HG02623 (cell line): ENCODE data around the gene PCDHGA5.
"Not testable (repeated sequence)": the region's sequence is repeated elsewhere in the genome, so short reads cannot be mapped to it uniquely, and the experiment has no call there.

Source experiments
- ATAC-seq: cut with Tn5 transposase; IDR thresholded peaks from one replicate; pipeline ENCODE4 v1.9.1; 2021; ENCODE audit warnings: moderate library complexity; ENCODE audit not compliant: unreplicated experiment

The PCDHGA5 gene

GRCh38 chr5:141412854-141413539, 49.0 kb downstream of the PCDHGA5 start, which contains the start of gene PCDHGA10:
PCDHGA10 (plus strand) TSS chr5:141412987; CDS start chr5:141413176, 189 bp downstream.
- peak; percentile 62 for ATAC-seq

- no peak for ATAC-seq
These were observed 49.6 kb downstream of the PCDHGA5 start for GRCh38 chr5:141413540-141414069.

- ATAC-seq: not testable (repeated sequence)
These were observed 50.7 kb downstream of the PCDHGA5 start for GRCh38 chr5:141414548-141415274.

GRCh38 chr5:141415275-141415618, 51.3 kb downstream of the PCDHGA5 start:
- ATAC-seq: not testable (repeated sequence)
